ENCODE data around the gene PDE6B.
A peak's percentile ranks its signal among the peaks of the same experiment; 100 is the strongest.

PDE6B gene

DNA sequence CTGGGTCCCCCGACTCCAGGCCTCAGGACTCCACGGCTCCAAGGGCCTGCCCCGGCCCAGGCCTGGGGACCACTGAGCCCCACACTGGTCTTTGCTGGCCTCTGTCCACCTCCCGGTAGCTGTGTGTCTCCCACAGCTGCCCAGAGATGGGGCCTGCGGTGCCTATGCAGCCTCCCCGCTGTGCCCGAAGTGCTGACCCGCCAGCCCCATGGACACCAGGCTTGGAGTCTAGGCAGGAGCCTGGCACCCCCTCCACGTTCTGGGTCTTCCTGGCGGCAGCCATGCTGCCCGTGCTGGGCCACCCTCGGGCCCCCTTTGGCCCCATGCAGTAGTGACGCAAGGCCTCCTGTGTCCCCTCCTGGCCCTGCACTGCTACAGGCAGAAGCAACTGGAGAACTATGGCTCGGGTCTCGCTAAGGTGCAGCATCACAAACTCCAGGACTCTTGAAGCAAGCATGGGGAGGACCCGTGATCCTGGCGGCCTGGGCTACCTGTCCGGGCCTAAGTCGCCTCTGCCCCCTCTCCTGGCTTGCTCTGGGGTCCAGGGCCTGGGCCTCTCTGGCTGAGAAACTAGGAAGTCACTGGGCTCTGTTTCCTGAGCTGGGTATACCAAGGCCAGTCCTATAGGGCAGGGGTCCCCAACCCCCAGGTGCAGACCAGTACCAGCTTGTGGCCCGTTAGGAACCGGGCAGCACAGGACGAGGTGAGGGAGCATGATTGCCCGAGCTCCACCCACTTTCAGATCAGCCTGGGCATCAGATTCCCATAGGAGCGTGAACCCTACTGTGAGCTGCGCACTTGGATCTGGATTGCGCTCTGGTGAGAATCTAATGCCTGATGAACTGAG, 49.9 kb downstream of the PDE6B start:
- DNase-seq: no peak

DNA sequence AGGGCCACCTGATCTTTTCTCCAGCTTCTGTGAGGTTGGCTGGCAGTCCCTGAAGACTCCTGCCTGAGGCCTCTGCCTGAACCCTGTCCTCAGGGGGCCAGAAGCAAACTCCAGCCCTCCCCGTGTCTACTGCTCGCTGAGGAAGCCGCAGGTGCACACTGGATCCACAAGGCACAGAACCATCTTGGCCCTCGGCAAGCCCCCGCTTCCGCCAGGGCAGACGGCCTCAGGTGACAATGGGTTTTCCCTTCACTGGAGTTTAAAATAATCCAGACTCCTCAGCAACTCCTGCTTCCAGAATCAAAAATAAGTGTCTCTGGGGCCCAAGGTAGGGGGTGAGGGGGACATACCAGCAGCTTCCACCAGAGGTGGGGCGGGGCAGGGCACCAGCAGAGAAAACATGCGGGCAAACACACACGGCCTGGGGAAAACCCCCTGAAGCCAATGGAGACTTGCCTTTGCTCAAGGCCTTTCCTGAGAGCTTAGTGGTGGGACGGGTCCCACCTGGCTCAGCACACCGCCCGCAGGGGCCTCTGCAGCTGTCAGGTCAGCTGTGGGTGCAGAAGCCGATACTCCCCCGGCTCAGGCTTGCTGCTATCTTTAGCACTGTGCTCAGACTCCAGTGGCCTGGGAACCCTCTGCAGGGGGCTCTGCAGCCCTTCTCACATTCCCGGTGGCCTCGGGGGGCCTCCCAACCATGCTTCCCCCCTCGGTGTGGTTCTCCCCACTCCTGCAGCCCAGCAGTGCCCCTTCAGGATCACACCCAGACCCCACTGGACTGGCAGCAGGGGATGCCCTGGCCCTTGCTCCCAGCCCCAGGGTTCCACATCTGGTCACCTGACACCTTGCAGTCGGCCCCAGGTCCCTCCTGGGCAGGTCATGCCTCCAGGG, 50.9 kb downstream of the PDE6B start:
- no peak for DNase-seq

DNA sequence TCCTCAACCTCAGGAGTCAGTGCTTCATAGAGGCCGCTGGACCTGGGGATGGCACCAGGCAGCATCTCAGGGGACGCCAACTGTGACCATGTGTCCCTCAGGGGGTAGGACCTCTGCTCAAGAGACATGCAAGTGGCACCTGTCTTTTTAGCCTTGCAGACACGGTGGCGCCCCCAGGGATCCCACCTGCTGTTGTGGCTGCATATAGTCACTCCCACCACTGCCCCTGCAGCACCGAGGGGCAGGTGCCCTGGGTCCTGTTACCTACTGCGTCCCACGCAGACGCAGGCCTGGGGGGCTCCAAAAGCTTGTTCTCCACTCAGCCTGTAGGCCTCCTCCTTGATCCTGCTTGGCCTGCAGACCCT, 51.5 kb downstream of the PDE6B start:
- no peak for DNase-seq

DNA sequence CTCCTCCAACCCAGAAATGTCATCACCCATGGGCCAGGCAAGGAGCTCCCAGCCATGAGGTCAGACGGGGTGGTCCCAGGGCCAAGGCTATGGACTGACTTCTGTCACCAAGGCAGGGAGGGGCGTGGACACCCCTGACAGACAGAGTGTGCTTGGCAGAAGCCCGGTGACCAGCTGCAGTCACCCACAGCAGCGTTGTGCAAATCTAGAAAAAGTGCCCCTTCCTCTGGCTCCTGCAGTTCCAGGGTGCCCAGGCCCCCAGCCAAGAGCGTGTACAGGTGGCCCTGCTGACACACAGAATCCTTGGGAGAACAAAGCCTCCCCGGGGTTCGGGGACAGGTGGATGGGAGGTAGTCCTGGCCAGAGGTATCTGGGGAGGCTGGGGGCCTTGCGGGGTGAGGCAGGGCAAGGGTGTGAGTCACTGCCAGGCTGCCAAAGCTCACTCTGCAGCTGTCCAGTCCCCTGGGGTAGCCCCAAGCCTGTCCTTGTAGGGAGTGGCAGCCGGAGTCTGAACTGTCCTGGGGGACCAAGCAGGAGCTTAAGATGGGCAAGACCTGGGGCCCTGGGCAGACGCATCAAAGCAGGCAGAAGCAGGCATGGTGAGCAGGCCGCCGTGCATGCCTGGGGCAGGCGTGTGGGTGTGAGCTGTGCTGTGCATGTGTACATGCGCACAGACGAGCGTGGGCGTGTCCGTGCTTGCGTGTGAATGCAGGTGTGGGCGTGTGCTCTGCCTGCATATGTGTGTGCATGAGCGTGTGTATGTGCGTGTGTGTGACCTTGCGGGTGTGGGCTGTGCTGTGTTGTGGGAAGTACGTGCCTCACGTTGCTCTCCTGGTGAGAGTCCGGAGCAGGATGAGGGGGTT, 52.3 kb downstream of the PDE6B start:
- DNase-seq: no peak

DNA sequence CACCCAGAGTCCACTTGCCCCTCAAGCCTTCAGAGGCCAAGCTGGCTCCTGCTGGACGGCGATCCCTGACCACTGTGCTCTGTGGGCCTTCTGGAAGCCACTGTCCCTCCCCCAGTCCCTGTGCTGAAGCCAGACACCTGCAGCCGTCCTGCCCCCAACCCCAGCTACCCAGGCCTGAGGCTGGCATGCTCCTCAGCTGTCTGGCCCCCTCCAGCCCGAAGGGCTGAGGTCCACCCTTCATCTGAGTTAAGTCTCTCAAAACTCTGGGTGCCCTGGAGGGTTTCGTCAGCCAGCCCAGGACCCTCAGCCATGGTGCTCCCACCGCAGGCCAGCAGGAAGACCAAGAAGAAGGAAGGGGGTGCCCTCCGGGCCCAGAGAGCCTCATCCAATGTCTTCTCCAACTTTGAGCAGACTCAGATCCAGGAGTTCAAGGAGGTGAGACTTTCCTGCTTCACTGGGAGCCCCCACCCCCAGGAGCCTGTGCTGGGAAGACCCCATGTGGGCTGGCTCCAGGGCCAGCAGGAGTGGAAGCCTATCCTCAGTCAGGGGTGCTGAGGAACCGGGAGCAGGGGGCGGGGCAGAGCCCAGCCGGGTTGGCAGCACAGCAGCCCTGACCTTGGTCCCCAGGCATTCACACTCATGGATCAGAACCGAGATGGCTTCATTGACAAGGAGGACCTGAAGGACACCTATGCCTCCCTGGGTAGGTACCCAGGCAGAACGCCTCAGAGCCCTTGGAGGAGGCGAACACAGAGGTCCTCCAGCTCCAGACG, 53.1 kb downstream of the PDE6B start:
- DNase-seq: no peak

DNA sequence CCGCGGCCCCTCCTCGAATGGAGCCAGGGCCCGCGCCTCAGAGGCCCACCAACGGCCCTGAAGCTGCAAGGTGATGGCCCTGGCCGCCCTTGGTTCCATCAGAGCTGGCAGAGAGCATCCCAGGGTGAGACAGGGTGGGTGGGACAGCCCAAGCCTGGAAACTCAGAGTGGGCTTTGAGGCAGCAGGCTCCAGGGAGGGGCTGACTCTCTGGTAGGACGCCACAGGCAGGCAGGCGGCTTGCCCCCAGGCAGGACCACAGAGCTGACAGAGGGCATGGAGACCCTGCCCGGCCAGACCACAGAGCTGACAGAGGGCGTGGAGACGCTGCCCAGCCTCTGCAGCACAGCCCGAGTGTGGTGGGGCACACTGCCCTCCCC, 53.7 kb downstream of the PDE6B start:
- DNase-seq: no peak

DNA sequence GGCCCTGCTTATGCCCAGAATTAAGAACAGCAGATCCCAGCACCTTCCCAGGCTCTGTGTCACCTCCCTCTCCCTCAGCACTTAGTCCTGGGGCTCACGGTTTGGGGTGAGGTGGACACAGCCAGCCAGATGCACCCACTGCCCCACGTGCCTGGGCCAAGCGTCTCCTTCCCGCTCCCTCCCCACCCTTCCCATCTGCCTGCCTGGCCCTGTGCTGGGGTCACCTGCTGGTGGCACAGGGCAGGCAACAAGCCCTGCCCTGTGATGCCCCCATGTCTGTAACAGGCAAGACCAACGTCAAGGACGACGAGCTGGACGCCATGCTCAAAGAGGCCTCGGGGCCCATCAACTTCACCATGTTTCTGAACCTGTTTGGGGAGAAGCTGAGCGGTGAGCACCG, 54.3 kb downstream of the PDE6B start:
- DNase-seq: no peak

DNA sequence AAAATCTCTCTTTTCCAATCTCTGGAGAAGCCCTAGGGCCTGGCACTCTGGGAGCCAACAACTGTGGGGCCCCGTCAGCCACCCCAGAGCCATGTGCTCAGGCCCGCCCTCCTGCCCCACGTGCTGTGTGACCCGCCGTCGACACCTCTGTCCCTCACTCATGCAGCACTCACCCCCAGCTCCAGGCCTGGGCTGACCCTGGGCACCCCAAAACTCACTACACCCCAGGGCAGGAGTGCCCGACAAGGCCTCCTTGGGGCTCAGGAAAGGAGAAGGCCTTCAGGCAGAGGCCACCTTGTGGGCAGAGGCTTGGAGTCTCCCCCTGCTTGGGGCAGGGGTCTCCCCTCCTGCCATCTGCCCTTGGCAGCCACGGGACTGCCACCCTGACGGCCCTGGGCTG, 54.7 kb downstream of the PDE6B start:
- DNase-seq: no peak

DNA sequence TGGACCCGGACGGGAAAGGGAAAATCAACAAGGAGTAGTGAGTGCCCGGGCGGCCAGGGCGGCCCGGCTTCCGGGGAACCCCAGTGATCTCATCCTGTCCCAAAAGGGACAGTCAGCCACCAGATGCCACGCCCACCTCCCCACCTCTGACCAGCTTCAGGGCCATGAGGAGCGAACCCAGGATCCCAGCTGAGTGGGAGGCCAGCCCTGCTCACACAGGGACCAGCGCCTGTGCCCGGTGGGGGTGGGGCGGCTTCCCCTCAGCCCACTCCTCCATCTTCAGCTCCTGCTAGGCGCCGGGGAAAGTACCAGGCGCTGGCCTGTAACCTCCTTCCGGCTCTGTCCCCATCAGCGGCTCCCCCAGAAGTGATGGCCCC, 55.2 kb downstream of the PDE6B start:
- no peak for DNase-seq

DNA sequence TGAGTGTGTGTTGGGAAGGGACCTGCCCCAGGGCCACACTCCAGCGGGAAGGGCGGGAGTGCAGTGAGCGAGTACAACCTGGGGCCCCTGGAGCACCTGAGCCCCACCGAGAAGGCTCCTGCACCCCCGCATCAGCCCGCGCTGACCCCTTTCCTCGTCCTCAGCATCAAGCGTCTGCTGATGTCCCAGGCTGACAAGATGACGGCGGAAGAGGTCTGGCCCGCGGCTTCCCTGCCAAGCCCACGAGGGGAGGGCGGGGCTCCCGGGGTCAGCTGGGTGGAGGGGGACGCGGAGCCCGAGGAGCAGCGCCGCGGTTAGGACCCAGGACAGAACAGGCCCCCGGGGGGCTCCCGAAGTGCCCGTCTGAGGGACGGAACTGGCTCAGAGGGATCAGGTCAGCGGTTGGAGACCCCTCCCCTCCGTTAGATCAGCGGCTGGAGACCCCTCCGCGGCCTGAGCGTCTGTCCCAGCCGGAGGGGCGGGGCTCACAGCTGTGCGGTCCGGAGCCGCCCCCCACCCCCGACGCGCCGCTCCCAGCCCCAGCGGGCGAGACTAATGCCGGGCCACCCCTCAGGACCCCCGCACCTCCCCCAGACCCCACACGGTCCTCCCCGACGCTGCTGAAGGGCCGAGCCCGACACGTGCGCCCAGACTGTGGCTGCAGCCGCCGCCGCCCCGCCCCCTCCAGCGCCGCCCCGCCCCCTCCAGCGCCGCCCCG, 55.7 kb downstream of the PDE6B start:
- no peak for DNase-seq

DNA sequence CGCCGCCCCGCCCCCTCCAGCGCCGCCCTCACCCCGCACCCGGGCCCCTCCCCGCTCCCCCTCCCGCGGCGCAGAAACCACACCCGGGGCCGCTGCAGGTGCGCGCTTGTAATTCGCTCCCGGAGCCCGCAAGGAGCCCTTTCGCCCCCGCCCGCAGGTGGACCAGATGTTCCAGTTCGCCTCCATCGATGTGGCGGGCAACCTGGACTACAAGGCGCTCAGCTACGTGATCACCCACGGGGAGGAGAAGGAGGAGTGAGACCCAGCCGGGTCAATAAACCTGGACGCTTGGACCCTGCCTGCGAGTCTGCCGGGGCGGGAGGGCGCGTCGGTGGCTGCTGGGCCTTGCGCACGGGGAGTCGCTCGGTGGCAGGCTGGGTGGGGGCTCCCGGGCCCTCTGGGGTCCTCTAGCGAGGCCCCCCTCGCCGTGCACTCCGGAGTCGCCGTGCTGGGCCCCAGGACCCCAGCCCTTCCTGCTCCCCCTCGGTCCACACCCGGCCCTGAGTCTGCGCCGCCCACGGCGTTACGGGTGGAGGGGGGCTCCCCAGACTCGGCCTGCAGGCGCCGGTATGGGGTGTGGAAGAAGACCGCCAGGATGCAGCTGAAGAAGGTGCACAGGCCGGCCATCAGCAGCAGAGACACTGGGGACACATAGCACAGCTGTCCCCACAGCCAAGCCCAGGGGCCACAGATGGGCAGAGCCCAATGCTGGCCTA, 56.5 kb downstream of the PDE6B start:
- no peak for DNase-seq

DNA sequence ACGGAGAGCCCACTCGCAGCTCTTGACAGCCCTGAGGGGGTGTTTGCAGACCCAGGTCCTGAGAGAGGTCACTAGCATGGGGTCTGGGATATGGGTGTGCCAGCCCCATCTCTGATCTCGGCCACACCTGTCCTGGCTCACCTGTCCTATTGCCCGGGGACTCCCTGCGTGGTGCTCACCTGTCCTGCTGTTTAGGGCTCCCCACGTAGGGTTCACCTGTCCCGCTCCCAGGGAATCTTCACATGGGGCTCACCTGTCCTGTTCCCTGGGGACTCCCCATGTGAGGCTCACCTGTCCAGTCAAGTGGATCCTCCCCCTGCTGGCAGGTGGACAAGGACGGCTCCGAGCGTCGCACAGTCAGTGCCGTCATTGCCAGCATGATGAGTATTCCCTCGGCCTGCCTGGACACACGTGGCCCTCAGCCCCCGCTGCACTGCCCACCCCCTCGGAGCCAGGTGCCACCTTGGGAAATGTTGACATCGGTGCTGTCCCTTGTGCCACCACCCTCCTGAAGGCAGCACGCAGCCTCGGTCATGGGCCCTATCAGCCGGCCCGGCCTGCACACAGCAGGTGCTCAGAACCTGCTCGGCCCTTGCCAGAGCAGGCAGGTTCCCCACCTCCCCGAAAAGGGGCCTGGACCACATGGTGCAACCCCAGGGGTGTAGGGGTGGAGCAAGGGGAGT, 57.3 kb downstream of the PDE6B start:
- DNase-seq: no peak

DNA sequence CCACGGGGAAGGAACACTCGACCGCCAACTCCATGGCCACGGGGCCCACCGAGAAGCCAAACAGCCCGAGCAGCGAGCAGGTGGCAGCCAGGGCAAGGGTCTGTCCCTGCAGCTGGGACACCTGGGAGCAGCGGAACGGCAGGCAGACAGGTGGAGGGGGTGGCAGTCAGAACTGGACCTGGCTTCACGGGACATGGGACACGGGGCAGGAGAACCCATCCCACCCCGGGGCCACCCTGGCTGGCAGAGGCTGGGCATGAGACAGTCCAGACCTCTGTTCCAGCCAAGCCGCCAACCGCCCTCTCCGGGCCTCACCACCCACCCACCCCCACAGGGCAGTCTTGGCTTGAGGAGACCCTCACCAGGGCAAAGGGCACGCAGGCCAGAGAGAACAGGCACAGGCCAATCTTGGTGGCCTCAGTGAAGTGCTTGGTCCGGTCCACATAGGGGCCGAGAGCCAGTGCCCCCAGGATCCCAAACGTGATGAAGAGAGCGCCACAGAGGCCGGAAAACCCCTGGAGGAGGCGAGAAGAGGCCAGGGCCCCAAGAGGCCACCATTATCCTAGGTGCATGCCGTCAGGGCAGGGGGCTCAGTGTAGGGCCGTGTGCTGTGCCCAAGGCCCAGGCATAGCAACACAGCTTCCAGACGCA, 58.0 kb downstream of the PDE6B start:
- DNase-seq: no peak

DNA sequence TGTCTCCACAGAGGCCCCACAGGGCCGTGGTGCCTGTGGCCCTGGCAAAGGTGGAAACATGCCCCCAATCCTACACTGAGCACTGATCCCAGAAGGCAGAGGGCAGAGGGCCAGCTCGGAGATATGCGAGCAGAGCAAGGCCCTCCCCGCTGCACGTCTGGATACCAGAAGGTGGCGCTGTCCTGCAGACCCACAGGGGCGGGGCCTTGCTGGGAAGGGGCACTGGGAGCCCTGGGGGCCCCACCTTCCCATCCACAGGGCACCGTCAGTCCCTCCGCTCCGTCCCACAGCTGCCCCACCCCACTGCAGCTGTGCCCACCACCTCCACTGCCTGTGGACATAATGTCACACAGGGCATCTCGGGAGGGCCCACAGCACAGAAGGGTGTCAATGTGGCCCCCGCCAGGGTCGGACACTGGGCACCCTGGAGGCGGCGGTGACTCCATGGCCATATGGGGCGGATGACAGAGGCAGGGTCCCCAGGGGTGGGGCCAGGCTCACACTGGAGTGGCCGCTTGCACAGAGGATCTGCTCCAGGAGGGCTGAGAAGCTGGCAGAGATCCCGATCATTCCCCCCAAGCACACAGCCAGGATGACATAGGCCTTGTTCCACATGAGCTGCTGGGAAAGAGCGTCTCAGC, 58.7 kb downstream of the PDE6B start:
- peak; percentile 12 for DNase-seq

DNA sequence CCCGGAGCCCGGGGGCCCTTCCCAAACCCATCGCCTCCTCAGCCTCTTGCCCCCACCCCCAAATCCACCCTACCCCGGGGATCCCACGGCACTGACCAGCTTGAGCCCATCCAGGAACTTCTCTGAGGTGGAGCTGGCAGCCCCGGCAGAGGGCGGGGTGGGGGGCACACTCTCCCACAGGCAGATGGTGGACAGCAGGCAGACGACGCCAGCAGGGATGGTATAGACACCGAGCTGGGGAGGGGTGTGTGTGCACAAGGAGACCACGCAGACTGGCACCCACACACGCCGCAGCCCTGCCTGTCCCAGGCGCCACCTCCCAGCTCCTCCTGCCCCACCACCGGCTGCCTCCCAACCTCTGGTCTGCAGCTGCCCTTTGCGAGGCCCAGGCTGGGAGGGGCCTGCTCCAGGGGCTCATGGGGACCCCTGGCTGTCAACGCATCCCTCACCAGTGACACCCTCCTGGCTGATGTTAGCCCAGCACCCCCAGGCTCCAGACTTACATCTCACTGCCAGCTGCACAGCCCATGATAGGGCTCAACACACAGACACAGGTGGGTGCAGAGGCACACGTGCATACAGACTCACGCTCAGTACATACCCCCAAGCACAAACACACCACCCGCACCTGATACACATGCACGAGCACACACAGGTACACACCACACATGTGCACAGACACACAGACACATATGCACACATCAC, 59.4 kb downstream of the PDE6B start:
- peak; percentile 24 for DNase-seq

DNA sequence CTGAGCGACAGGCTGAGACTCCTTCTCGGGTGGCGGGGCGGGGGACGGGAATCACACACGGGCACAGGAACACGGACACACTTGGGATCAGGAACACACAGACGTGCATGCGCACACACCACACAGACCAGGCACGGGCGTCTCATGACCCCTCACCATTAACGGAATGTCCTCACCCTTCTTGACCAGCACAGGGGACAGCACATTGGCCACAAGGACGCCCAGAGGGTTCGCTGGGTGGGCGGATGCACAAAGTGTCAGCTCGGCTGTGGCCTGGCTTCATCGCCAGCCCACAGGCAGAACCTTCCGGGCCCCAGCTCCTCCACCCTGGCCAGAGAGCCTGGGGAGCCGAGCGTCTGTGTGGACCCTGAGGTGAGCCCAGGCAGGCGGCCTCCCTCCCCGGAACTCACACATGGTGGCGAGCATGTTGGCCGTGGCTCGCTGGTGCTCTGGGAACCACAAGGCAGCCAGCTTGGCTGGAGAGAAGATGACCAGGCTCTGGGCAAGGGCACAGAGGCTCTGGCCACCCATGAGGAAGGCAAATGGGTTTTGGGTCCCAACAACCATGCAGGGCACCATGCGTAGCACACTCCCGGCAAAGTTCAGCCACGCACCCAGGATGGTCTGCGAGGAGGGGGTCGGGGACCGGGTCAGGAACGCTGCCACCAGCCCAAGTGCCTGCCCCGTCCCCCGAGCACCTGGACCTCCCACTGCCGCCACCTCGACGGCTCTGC, 60.5 kb downstream of the PDE6B start:
- DNase-seq: no peak

DNA sequence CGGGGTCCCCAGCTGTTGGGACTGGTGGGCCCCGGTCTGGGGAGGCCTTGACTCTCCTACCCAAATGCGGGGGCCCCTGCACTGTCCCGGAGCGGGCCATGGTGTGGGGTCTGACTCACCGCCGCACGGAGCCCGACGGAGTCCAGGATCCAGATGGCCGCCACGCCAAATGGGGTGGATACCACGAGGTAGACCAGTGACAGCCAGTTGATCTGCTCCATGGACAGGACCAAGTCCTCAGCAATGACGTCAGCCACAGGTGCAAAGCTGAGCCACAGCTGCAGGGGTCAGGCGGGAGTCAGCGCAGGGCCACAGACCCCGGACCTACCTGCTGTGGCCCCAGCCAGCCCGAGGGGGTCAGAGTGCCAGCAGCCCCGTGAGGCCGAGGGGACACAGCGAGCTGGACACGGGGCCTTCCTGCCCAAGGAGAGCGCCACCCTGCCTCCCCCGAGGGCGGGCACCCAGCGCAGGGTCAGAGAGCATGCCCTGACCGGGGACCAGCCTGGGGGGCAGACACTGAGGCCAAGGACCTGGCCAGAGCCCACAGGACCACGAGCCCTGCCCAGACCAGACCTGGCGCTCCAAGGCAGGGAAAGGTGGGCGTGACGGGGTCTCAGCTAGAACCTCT, 61.2 kb downstream of the PDE6B start:
- no peak for DNase-seq

Measured in NCI-H524 treated with DMSO at 0.1 percent for 48 hours (cell line).